A673 (cell line): ENCODE measurements around the gene IGF2R. TPM values are rescaled to one million over a fixed set of nuclear protein-coding genes. Genes with fewer than 3 reads are reported as not detected.

ENCODE experiments used
- BruUV-seq: library from RNA; stranded (reverse); fragments of 400-500 nt; replicated peaks from 2 replicates; lab custom pipeline; 2021; lab: Mats Ljungman, UMichigan
- CTCF ChIA-PET: fragments of 300-600 bp; sonication (Branson Sonifier 250); formaldehyde crosslinking; loops from one replicate; lab custom pipeline; 2022; ENCODE audit warnings: antibody characterized with exemption; lab: Charles Lee
- POLR2A ChIA-PET: fragments of 300-600 bp; sonication (Branson Sonifier 250); formaldehyde crosslinking; loops from one replicate; lab custom pipeline; 2022; ENCODE audit warnings: antibody characterized with exemption; ENCODE audit not compliant: low non-redundant PET; lab: Charles Lee
- DNase-seq: peaks from one replicate; pipeline ENCODE4 v3.0.0-alpha.2; 2015; ENCODE audit warnings: low spot score
- H3K27ac ChIP-seq: fragments of 200-600 bp; sonication (generic); 2 replicates; pipeline ENCODE4 v1.5.1; 2016; ENCODE audit warnings: mixed run types, low read depth, mild to moderate bottlenecking, mixed read lengths, antibody characterized with exemption, low read length; ENCODE audit not compliant: poor library complexity, severe bottlenecking
- H3K27me3 ChIP-seq: fragments of 200-600 bp; sonication (generic); replicated peaks from 2 replicates; pipeline ENCODE4 v1.6.1; 2017; ENCODE audit warnings: mixed run types, low read depth, mild to moderate bottlenecking, mixed read lengths, antibody characterized with exemption, low read length; ENCODE audit not compliant: insufficient read depth, poor library complexity
- H3K36me3 ChIP-seq: fragments of 200-600 bp; sonication (generic); 2 replicates; pipeline ENCODE4 v1.6.1; 2016; ENCODE audit warnings: mixed run types, mild to moderate bottlenecking, mixed read lengths, antibody characterized with exemption, low read length; ENCODE audit not compliant: insufficient read depth, poor library complexity, severe bottlenecking
- H3K4me1 ChIP-seq: fragments of 200-600 bp; sonication (generic); 2 replicates; pipeline ENCODE4 v1.6.1; 2017; ENCODE audit warnings: mixed run types, mild to moderate bottlenecking, mixed read lengths, antibody characterized with exemption, low read length; ENCODE audit not compliant: insufficient read depth, poor library complexity, severe bottlenecking
- H3K4me3 ChIP-seq: fragments of 200-600 bp; sonication (generic); 2 replicates; pipeline ENCODE4 v1.5.1; 2016; ENCODE audit warnings: low read depth, mixed run types, mild to moderate bottlenecking, mixed read lengths, low read length; ENCODE audit not compliant: poor library complexity, severe bottlenecking
- H3K9me3 ChIP-seq: fragments of 200-600 bp; sonication (generic); 2 replicates; pipeline ENCODE4 v1.6.1; 2016; ENCODE audit warnings: mixed run types, low read depth, mild to moderate bottlenecking, mixed read lengths, antibody characterized with exemption, low read length; ENCODE audit not compliant: poor library complexity, severe bottlenecking
- EZH2 ChIP-seq: fragments of 200-600 bp; sonication (generic); IDR thresholded peaks from 2 replicates; pipeline ENCODE4 v1.6.1; 2017; ENCODE audit warnings: borderline replicate concordance, low read depth, mild to moderate bottlenecking, mixed read lengths, antibody characterized with exemption, low read length; ENCODE audit not compliant: poor library complexity, severe bottlenecking
- intact Hi-C: fragments of 100-400 bp; cut with micrococcal nuclease; formaldehyde crosslinking; loops from one replicate; pipeline ENCODE4 v1.10.0; 2022; ENCODE audit not compliant: unreplicated experiment
- total RNA-seq: library from RNA; stranded (reverse); gene quantifications from 2 replicates; pipeline ENCODE4 v1.2.3, GENCODE V29; 2021
- TF ChIP-seq, protein P1 (sequence below): fragments of 300-800, 200-600 bp; sonication (generic); conservative IDR thresholded peaks from 2 replicates; pipeline ENCODE4 v1.5.1; 2017; ENCODE audit warnings: low read depth, mild to moderate bottlenecking, antibody characterized with exemption, low read length, moderate library complexity, mixed read lengths

Gene IGF2R
- total RNA-seq, 1 experiment from 2014 or later: 67.4 TPM

DNA sequence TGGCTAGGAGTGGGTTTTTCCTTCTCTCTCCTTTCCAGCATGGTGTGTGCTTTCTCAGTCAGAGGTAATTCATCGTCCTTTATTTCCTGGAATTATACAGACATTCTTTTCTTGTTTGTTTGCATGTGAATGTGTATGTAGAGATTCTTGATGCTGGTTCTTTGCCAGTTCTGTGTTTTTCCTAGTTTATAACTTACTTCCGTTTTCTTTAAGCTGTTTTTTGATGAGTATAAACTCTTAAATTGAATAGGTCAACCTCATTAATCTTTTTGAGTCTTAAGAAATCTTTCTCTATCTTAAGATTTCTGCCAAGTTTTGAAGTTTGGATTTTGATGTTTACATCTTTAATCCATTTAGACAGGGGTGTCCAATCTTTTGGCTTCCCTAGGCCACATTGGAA, 38.7 kb downstream of the IGF2R start:
- CTCF ChIA-PET: no interaction called here
- POLR2A ChIA-PET: no interaction called here
- intact Hi-C loops: no loop called here

DNA sequence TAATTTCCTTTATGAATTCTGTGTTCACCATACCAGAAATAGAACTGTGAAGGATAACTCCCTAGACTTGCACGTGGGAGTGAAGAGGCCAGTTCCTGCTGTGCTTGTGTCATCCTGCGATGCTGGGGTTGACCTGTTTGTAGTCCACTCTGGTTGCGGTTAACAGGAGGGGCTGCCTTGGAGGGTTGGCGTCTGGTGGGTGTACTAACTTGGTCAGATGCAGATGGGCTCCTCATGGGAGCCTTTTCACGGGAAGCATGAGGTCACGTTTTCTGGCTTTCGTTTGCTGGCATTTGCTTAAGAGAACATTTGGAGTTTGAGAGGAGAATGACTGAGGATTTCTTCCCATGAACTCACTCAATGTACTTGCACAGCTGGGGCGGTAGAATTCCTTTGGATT, 41.2 kb downstream of the IGF2R start:
- CTCF ChIA-PET: no interaction called here
- H3K36me3 ChIP-seq: peaks cover 18% of the 10 kb centered on the region
- intact Hi-C loops: no loop called here
- TF ChIP-seq, protein P1, sequence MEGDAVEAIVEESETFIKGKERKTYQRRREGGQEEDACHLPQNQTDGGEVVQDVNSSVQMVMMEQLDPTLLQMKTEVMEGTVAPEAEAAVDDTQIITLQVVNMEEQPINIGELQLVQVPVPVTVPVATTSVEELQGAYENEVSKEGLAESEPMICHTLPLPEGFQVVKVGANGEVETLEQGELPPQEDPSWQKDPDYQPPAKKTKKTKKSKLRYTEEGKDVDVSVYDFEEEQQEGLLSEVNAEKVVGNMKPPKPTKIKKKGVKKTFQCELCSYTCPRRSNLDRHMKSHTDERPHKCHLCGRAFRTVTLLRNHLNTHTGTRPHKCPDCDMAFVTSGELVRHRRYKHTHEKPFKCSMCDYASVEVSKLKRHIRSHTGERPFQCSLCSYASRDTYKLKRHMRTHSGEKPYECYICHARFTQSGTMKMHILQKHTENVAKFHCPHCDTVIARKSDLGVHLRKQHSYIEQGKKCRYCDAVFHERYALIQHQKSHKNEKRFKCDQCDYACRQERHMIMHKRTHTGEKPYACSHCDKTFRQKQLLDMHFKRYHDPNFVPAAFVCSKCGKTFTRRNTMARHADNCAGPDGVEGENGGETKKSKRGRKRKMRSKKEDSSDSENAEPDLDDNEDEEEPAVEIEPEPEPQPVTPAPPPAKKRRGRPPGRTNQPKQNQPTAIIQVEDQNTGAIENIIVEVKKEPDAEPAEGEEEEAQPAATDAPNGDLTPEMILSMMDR: no peak
- no peak for TF ChIP-seq EZH2
- DNase-seq: no peak
- POLR2A ChIA-PET: no interaction called here
- no peaks in the 10 kb centered on the region for H3K27me3 ChIP-seq
- H3K27ac ChIP-seq: no peak overlapping the region
- no TSS peak for BruUV-seq
- peaks cover 14% of the 10 kb centered on the region for H3K4me1 ChIP-seq
- no peaks in the 10 kb centered on the region for H3K9me3 ChIP-seq
- no peak overlapping the region for H3K4me3 ChIP-seq

More for the DNA sequence above, 38.7 kb downstream of the IGF2R start:
- Histone ChIP-seq H3K27ac (no peak overlapping the region), H3K4me3 (no peak overlapping the region), H3K27me3 (no peaks in the 10 kb centered on the region), H3K36me3 (peaks cover 18% of the 10 kb centered on the region), H3K4me1 (peaks cover 14% of the 10 kb centered on the region), H3K9me3 (no peaks in the 10 kb centered on the region)
- TF ChIP-seq, protein P1: no peak
- TF ChIP-seq EZH2: no peak
- BruUV-seq: no TSS peak
- DNase-seq: no peak

DNA sequence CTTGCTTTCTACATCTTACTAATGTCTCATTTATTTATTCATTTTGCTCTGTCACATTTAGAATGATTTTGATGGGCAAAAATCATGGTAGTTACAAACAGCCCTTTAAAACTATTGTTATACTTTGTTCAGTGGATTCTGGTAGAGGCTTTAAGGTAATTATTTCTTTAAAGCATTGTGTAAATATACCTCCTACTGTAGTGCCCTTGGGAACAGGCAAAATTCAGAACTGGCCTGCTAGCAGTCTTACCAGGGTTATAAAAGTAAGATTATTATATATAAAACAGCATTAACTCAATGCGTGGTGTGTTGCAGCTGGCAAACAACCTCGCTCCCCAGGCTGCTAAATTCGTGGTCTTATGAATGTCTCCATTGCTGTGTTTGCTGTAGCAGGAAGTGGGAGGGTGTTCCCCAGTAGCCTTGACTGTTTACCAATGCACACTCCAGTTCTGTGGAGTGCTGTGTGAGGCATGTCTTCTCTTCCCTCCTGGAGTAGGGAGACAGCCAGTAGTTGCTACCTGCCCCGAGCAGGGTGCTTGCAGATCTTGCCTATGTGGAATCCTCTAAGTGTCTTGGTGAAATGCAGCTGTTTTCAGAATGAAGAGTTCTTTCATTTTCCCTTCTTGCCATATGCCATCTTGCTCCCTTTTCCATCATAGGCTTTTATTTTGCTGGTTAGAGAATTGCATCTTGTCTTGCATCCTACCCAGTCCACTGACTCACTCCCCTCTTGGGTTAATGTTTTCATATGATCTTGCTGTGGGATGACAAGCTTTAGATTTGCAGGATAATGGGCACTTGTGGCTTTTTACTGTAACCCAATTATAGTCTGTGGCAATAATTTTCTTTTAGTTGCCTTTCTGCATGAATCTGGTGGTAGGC, 45.3 kb downstream of the IGF2R start:
- no peaks in the 10 kb centered on the region for H3K9me3 ChIP-seq
- H3K27me3 ChIP-seq: no peaks in the 10 kb centered on the region
- TF ChIP-seq, protein P1: no peak
- TF ChIP-seq EZH2: no peak
- H3K27ac ChIP-seq: no peak overlapping the region
- intact Hi-C loops: no loop called here
- H3K4me1 ChIP-seq: no peaks in the 10 kb centered on the region
- ChIA-PET CTCF (no interaction called here), POLR2A (no interaction called here)
- H3K36me3 ChIP-seq: peaks cover 18% of the 10 kb centered on the region
- no TSS peak for BruUV-seq
- no peak for DNase-seq
- H3K4me3 ChIP-seq: no peak overlapping the region
